HG02852 (cell line): Measurements from ENCODE around the gene CAV1.

Experiments used
- ATAC-seq: cut with Tn5 transposase; IDR thresholded peaks from one replicate; pipeline ENCODE4 v1.9.1; 2021; ENCODE audit warnings: mild to moderate bottlenecking, moderate library complexity; ENCODE audit not compliant: unreplicated experiment

The CAV1 gene

GRCh38 chr7:116597384-116597783, 72.5 kb downstream of the CAV1 start:
- no peak for ATAC-seq

- ATAC-seq, result no peak
Observed at GRCh38 chr7:116598278-116598677, 73.4 kb downstream of the CAV1 start.

- ATAC-seq, result no peak
Observed at GRCh38 chr7:116598861-116599260, 74.0 kb downstream of the CAV1 start.

GRCh38 chr7:116601426-116601825, 76.6 kb downstream of the CAV1 start:
- ATAC-seq, result no peak

GRCh38 chr7:116607299-116607698, 82.5 kb downstream of the CAV1 start:
- no peak for ATAC-seq

- no peak for ATAC-seq
Observed at GRCh38 chr7:116610210-116610609, 85.4 kb downstream of the CAV1 start.

- no peak for ATAC-seq
Observed at GRCh38 chr7:116610721-116611120, 85.9 kb downstream of the CAV1 start.
